GM12891 (cell line): ENCODE measurements around the gene SLC18B1.

Experiments
- POLR2A ChIP-seq: IDR thresholded peaks from 2 replicates; pipeline ENCODE4 v1.6.1; 2011; ENCODE audit warnings: low read depth, low read length, control low read depth
- POLR2AphosphoS5 ChIP-seq: IDR thresholded peaks from 2 replicates; pipeline ENCODE4 v1.6.1; 2011; ENCODE audit warnings: low read depth, low read length, control low read depth
- SPI1 ChIP-seq: IDR thresholded peaks from 2 replicates; pipeline ENCODE4 v1.6.1; 2011; ENCODE audit warnings: low read depth, low read length, control low read depth
- TAF1 ChIP-seq: IDR thresholded peaks from 2 replicates; pipeline ENCODE4 v1.6.1; 2011; ENCODE audit warnings: low read depth, low read length, control low read depth

DNA sequence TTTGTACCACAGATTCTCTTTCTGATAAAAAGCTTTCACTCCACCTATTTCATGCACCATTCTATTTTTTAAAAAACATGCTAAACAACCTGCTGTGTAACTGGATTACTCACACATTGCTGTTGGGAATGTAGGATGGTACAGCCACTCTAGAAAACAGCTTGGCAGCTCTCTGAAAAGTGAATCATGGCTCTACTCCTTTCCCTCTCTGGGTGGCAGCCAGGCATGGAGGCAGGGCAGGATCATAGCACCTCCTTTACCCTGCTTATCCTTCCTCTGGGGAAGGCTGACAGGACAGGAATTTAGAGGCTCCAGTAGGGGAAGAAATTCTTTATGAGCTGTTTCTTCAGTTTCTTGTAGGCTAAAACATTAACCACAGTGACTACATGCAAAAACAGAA is 34.1 kb downstream of the SLC18B1 start:
- TF ChIP-seq TAF1, result no peak
- no peak for TF ChIP-seq POLR2A
- TF ChIP-seq SPI1, result no peak
- TF ChIP-seq POLR2AphosphoS5, result no peak
